Measurements from ENCODE around the gene RAPGEF2.

Gene RAPGEF2

DNA sequence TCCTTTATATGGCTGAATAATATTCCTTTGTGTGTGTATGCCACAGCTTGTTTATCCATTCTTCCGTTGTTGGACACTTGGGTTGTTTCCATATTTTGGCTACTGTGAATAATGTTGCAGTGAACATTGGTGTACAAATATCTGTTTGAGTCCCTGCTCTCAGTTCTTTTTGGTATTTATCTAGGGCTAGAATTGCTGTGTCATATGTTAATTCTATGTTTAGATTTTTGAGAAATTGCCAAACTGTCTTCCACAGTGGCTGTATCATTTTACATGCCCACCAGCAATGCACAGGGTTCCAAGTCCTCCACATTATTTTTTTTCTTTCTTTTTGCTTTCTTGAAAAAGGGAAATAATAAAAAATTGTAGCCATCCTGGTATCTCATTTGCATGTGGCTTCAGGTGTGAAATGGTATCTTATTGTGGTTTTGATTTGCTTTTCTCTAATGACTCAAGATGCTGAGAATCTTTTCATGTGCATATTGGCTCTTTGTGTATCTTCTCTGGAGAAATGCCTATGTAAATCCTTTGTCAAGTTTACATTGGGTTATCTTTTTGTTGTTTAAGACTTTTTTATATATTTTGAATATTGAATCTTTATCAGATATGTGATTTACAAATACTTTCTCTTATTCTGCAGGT, 129.7 kb downstream of the RAPGEF2 start:
- Histone ChIP-seq H3K27ac (ENCODE audit: extremely low read depth, low read depth, low read length) (no peak overlapping the region), H3K36me3 (ENCODE audit: control insufficient read depth in 2 of 2, insufficient read depth in 1 of 2, low read length in 2 of 2) (no peaks in the 10 kb centered on the region), H3K4me1 (ENCODE audit: control insufficient read depth, insufficient read depth, low read length) (no peaks in the 10 kb centered on the region), H3K9me3 (ENCODE audit: control insufficient read depth, insufficient read depth, low read depth, low read length) (no peaks in the 10 kb centered on the region), H3K4me3 (ENCODE audit: low read depth, low read length) (no peak overlapping the region)
- ChIA-PET POLR2A (no interaction called here), CTCF (interaction anchor here (0.7 kb wide), 1 partner anchor 30 kb away, joined by 3 read pairs; no protein-coding TSS in a partner anchor)
- no peak for TF ChIP-seq ZNF600 (tag by site-specific recombination; IDR thresholded peaks at IDR 0.05)
- TF ChIP-seq ZNF544 (tag by site-specific recombination; IDR thresholded peaks at IDR 0.05), result no peak
- no peak for TF ChIP-seq KLF1 (tag by site-specific recombination; IDR thresholded peaks at IDR 0.05)
- TF ChIP-seq IKZF3 (tag by site-specific recombination; IDR thresholded peaks at IDR 0.05), result no peak
- no peak for TF ChIP-seq ZNF830 (tag by site-specific recombination; IDR thresholded peaks at IDR 0.05; ENCODE audit: low read depth)
- TF ChIP-seq ZBTB1 (tag by site-specific recombination; IDR thresholded peaks at IDR 0.05), result no peak
- no peak for TF ChIP-seq ZNF433 (tag by site-specific recombination; IDR thresholded peaks at IDR 0.05; ENCODE audit: low read depth)
- no peak for TF ChIP-seq ZNF292 (tag by site-specific recombination; IDR thresholded peaks at IDR 0.05; ENCODE audit: borderline replicate concordance, low read depth)
- no peak for TF ChIP-seq HOXC10 (CRISPR knock-in tag; IDR thresholded peaks at IDR 0.05)
- TF ChIP-seq YY1 (tag by site-specific recombination; IDR thresholded peaks at IDR 0.05), result no peak
- TF ChIP-seq KLF17 (tag by site-specific recombination; IDR thresholded peaks at IDR 0.05), result no peak

- CTCF ChIA-PET, result no interaction called here
- POLR2A ChIA-PET, result no interaction called here
- no peaks in the 10 kb centered on the region for H3K4me1 ChIP-seq (ENCODE audit: control insufficient read depth, insufficient read depth, low read length)
- H3K27ac ChIP-seq (ENCODE audit: extremely low read depth, low read depth, low read length), result no peak overlapping the region
- no peaks in the 10 kb centered on the region for H3K36me3 ChIP-seq (ENCODE audit: control insufficient read depth in 2 of 2, insufficient read depth in 1 of 2, low read length in 2 of 2)
- H3K4me3 ChIP-seq (ENCODE audit: low read depth, low read length), result no peak overlapping the region
- H3K9me3 ChIP-seq (ENCODE audit: control insufficient read depth, insufficient read depth, low read depth, low read length), result no peaks in the 10 kb centered on the region
- TF ChIP-seq ZNF184 (tag by site-specific recombination; IDR thresholded peaks at IDR 0.05) (no peak), GFI1B (tag by site-specific recombination; IDR thresholded peaks at IDR 0.05) (no peak), ZNF19 (tag by site-specific recombination; IDR thresholded peaks at IDR 0.05; ENCODE audit: low read depth) (no peak), ZSCAN5A (tag by site-specific recombination; IDR thresholded peaks at IDR 0.05) (no peak), ZNF514 (tag by site-specific recombination; IDR thresholded peaks at IDR 0.05) (no peak), PRDM6 (tag by site-specific recombination; IDR thresholded peaks at IDR 0.05) (no peak), ZSCAN30 (tag by site-specific recombination; IDR thresholded peaks at IDR 0.05) (no peak), YY2 (tag by site-specific recombination; IDR thresholded peaks at IDR 0.05) (no peak), TRIM28 (IDR thresholded peaks at IDR 0.05; ENCODE audit: borderline replicate concordance, low read length) (no peak), KLF1 (tag by site-specific recombination; IDR thresholded peaks at IDR 0.05) (no peak), ZNF157 (tag by site-specific recombination; IDR thresholded peaks at IDR 0.05) (no peak)
- TF ChIP-seq, protein P1, sequence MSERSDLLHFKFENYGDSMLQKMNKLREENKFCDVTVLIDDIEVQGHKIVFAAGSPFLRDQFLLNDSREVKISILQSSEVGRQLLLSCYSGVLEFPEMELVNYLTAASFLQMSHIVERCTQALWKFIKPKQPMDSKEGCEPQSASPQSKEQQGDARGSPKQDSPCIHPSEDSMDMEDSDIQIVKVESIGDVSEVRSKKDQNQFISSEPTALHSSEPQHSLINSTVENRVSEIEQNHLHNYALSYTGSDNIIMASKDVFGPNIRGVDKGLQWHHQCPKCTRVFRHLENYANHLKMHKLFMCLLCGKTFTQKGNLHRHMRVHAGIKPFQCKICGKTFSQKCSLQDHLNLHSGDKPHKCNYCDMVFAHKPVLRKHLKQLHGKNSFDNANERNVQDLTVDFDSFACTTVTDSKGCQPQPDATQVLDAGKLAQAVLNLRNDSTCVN (tag by site-specific recombination; optimal IDR thresholded peaks at IDR 0.05), result no peak
Observed at GRCh38 chr4:159235779-159236368, 133.0 kb downstream of the RAPGEF2 start.

Data from HEK293 (cell line).